Astrocyte of the cerebellum (primary cell): ENCODE measurements around the gene SECISBP2L.
A peak's percentile ranks its signal among the peaks of the same experiment; 100 is the strongest.

ENCODE experiments used
- DNase-seq: peaks from one replicate; pipeline ENCODE4 v3.0.0-alpha.2; 2011; ENCODE audit warnings: low read depth
- H3K4me3 ChIP-seq: 2 replicates; pipeline ENCODE4 v1.5.1; 2011; ENCODE audit warnings: mild to moderate bottlenecking, low read depth, low read length, moderate library complexity
- in situ Hi-C: cut with HindIII; loops from 2 replicates; pipeline ENCODE4 v1.10.0; 2017; ENCODE audit warnings: low sequenced_read_pairs
- TF ChIP-seq, protein P1 (sequence below): IDR thresholded peaks from 2 replicates; pipeline ENCODE4 v1.5.1; 2012; ENCODE audit warnings: low read length, low read depth, moderate library complexity, mild to moderate bottlenecking; ENCODE audit errors: missing control alignments

SECISBP2L gene

DNA sequence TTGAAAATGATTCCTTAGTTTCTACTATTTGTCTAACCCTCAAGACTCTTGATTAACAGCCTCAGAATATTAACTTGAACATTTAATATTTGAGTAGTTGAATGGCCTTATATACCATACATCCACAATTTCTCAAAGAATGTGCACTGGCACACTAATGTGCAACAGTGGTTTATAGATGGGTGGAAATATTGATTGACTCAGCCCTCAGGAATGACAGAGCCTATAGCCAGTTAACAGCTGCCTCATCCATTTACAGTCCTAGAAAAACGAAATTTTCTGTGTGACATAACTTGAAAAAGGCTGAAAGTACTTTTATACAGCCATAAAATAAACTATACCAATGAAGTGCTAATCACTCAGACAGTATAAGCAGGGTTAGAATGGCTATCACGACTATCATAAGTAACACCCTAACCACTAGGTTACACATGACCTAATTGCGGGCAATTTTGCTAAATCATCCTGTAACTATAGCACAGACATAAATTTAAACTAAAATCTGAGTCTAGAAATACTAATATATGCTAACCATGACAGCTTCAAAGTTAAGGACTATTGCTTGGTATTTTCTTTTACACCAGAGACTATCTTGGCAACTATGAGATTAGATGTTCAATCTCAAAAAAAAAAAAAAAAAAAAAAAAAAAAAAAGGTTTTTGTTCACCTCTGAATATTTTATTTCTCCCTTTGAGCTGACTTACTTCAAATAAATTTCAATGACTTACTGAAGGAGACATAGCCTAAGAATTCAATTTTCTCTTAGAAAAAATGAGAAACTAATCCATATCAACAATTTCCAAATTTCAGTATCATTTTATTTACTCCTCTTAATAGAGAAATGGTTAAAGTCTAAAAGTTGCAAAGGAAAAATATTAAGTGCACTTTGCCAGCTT lies 9.3 kb downstream of the SECISBP2L start:
- peak; percentile 6 for DNase-seq
- in situ Hi-C loops, result no loop called here
- TF ChIP-seq, protein P1, sequence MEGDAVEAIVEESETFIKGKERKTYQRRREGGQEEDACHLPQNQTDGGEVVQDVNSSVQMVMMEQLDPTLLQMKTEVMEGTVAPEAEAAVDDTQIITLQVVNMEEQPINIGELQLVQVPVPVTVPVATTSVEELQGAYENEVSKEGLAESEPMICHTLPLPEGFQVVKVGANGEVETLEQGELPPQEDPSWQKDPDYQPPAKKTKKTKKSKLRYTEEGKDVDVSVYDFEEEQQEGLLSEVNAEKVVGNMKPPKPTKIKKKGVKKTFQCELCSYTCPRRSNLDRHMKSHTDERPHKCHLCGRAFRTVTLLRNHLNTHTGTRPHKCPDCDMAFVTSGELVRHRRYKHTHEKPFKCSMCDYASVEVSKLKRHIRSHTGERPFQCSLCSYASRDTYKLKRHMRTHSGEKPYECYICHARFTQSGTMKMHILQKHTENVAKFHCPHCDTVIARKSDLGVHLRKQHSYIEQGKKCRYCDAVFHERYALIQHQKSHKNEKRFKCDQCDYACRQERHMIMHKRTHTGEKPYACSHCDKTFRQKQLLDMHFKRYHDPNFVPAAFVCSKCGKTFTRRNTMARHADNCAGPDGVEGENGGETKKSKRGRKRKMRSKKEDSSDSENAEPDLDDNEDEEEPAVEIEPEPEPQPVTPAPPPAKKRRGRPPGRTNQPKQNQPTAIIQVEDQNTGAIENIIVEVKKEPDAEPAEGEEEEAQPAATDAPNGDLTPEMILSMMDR, result no peak
- H3K4me3 ChIP-seq, result no peak overlapping the region

DNA sequence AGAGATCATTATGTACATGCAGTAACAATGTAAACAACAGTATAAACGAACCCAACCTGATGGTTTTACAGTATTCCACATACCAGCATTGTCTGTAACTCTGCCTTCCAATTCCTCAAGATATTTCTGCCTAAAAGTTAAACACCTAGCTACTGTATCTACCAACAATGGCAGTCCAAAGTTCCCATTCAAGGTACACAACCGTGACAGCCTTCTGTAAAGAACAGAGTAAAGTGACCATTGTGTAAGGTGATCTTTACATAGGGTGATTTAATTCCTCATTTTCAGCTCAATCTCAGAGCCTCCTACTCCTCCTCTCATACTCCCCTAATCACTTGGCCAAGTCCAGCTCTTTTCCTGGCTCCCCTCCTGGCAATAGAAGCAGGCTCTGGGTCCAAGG lies 10.4 kb downstream of the SECISBP2L start:
- no peak overlapping the region for H3K4me3 ChIP-seq
- TF ChIP-seq, protein P1, result no peak
- no peak for DNase-seq
- in situ Hi-C loops, result no loop called here

DNA sequence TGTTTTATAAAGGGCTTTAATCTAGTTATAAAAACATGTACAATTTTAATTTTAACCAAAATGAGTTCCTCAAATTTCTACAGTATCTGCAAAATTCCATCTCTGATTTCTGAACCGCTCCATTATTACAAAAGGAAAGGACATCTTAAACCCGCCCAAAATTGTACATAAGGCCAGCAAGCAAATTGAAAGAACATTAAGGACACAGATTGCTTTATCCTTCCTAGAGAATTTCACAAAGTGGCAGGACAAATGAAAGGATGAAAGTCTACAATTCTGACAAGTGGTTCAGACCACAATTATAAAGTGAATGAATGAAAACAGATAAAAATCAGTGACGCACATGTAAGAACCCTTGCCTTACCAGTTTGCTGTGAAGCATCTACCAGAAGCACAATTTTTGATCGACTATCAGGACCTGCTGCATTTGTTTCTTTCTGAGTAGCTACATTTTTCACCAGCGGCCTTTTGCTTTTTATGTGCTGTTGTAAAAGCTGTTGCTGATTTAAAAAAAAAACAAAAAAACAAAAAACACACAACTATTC lies 13.6 kb downstream of the SECISBP2L start:
- in situ Hi-C loops, result no loop called here
- H3K4me3 ChIP-seq, result no peak overlapping the region
- TF ChIP-seq, protein P1, result no peak
- no peak for DNase-seq

DNA sequence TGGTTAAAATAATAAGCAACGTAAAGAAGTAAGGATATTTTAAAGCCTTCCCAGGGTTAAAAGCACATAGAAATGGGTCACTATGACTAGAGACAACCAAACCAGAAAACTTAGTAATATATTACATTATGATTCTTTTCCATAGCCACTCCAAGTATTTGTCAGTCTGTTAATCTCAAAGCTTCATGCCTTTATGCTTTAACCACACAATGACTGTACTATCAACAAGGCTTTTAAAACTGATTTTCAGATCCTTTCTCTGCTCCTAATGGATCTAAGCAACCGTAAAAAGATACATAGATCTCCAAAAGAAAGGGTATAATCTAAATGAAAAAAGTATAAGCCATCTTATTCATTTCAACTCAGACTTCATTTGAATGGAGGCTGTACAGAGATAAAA lies 14.4 kb downstream of the SECISBP2L start:
- in situ Hi-C loops, result no loop called here
- no peak for DNase-seq
- TF ChIP-seq, protein P1, result no peak
- no peak overlapping the region for H3K4me3 ChIP-seq

DNA sequence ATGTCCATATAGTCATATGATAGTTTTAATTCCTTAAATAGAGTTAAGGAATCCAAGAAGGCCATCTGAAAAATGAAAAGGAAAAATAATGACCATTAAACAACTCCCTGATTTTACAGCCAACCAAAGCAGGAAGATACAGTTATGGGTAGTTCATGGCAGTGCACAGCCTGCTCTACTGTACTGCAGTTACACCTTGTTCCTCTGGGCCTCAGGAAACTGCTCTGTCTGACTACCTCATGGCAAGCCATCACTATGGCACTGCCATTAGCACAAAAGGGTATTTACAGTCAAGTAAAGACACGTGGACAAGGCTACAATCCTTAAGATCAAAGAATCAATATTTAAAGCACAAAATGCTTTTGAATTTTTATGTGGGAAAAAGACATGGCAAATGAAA lies 19.5 kb downstream of the SECISBP2L start:
- in situ Hi-C loops, result no loop called here
- no peak overlapping the region for H3K4me3 ChIP-seq
- TF ChIP-seq, protein P1, result no peak
- no peak for DNase-seq

DNA sequence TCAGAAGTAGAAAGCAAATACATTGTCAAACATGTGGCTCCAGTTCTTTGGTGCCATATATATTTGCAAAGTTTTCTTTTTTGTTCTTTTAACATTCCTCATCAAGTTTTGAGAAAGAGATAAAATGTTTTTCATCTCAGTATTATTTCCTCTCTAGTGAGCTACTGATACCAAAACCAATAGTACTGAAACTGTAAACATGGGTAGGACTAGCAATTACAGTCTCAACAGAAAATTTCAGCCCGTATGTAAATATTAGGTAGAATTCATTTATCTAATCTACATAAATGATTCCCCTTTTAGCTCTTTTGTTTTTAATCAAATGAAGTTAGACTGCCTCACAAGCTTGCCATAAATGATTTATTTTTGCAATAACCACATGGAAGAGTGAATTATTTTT lies 21.4 kb downstream of the SECISBP2L start:
- TF ChIP-seq, protein P1, result no peak
- H3K4me3 ChIP-seq, result no peak overlapping the region
- DNase-seq, result no peak
- in situ Hi-C loops, result no loop called here
